Uterus (tissue), 4 donors: ENCODE measurements around the gene SERPINE1. TPM values are rescaled to one million over a fixed set of nuclear protein-coding genes. Genes with fewer than 3 reads are reported as not detected.

Experiments
- DNase-seq, 2 donors: peaks; one replicate each; pipeline ENCODE4 v3.0.0-alpha.2; 2019 to 2020
- H3K27ac ChIP-seq, 2 donors: fragments of 200-600 bp; sonication (generic); 1 replicate in 1 of 2; 2 replicates in 1 of 2; pipeline ENCODE4 v1.5.1; 2016 to 2018
- H3K27me3 ChIP-seq, 2 donors: fragments of 200-600 bp; sonication (generic); one replicate each; pipeline ENCODE4 v1.5.1; 2018 to 2019; ENCODE audit warnings: control low read depth in 1 of 2
- H3K36me3 ChIP-seq, 2 donors: fragments of 200-600 bp; sonication (generic); one replicate each; pipeline ENCODE4 v1.5.1; 2019; ENCODE audit warnings: control low read depth in 1 of 2
- H3K4me1 ChIP-seq, 2 donors: fragments of 200-600 bp; sonication (generic); one replicate each; pipeline ENCODE4 v1.5.1; 2018 to 2019; ENCODE audit warnings: control low read depth in 1 of 2
- H3K4me3 ChIP-seq, 2 donors: fragments of 200-600 bp; sonication (generic); 1 replicate in 1 of 2; 2 replicates in 1 of 2; pipeline ENCODE4 v1.5.1; 2018 to 2019; ENCODE audit warnings: mild to moderate bottlenecking in 1 of 2
- H3K9me3 ChIP-seq, 2 donors: fragments of 200-600 bp; sonication (generic); one replicate each; pipeline ENCODE4 v1.5.1; 2019; ENCODE audit warnings: control low read depth in 1 of 2
- CTCF ChIP-seq, 4 experiments: fragments of 200-600 bp in 2 of 4; fragments of 450-650 bp in 2 of 4; sonication (generic) in 2 of 4; IDR thresholded peaks; one replicate each; pipeline ENCODE4 v1.5.1; 2016 to 2019; ENCODE audit warnings: antibody characterized with exemption in 4 of 4, mild to moderate bottlenecking in 2 of 4, moderate library complexity in 1 of 4
- POLR2A ChIP-seq, 2 donors: fragments of 450-650 bp; IDR thresholded peaks; one replicate each; pipeline ENCODE4 v1.6.1; 2016; ENCODE audit warnings: antibody characterized with exemption in 2 of 2, mild to moderate bottlenecking in 1 of 2, moderate library complexity in 1 of 2
- intact Hi-C: fragments of 100-400 bp; cut with DNase I; formaldehyde crosslinking; loops from one replicate; pipeline ENCODE4 v1.15.1; 2023; ENCODE audit warnings: low total_unique reads
- total RNA-seq, 4 donors: library from RNA; depleted of rRNA in 3 of 4; stranded (reverse); fragments of >200 nt in 3 of 4; gene quantifications; one replicate each; pipeline versions ENCODE4 v1.1.0 to v1.2.4, GENCODE V29; 2014 to 2023
- donor health status: DM: yes; HTN: yes; CAD: no.

SERPINE1 gene
- total RNA-seq, 4 donors from 2014 or later, result 0.51 to 10.6 (median 5.5) TPM

GRCh38 chr7:101172005-101172853 is 45.3 kb downstream of the SERPINE1 start:
- Histone ChIP-seq H3K4me3 (no peak overlapping the region), H3K27me3 (peaks cover 38 to 76% of the 10 kb centered on the region in 2 donors)

GRCh38 chr7:101172854-101173751 is 46.2 kb downstream of the SERPINE1 start:
- Histone ChIP-seq H3K27me3 (peaks cover 38 to 80% of the 10 kb centered on the region in 2 donors), H3K9me3 (no peaks in the 10 kb centered on the region), H3K4me3 (no peak overlapping the region), H3K4me1 (peaks cover 0 to 17% of the 10 kb centered on the region in 2 donors), H3K27ac (no peak overlapping the region), H3K36me3 (no peaks in the 10 kb centered on the region)
- intact Hi-C loops, result no loop called here
- no peak for TF ChIP-seq POLR2A (IDR thresholded peaks at IDR 0.05)
- TF ChIP-seq CTCF (IDR thresholded peaks at IDR 0.05), result no peak
- DNase-seq, result peak in 1 of 2 donors; percentile 58

More at GRCh38 chr7:101172005-101172853, 45.3 kb downstream of the SERPINE1 start:
- Histone ChIP-seq H3K27ac (no peak overlapping the region), H3K36me3 (no peaks in the 10 kb centered on the region), H3K9me3 (no peaks in the 10 kb centered on the region), H3K4me1 (peaks cover 0 to 17% of the 10 kb centered on the region in 2 donors)
- intact Hi-C loops, result no loop called here
- TF ChIP-seq CTCF (IDR thresholded peaks at IDR 0.05) (no peak), POLR2A (IDR thresholded peaks at IDR 0.05) (no peak)
- no peak for DNase-seq

DNA sequence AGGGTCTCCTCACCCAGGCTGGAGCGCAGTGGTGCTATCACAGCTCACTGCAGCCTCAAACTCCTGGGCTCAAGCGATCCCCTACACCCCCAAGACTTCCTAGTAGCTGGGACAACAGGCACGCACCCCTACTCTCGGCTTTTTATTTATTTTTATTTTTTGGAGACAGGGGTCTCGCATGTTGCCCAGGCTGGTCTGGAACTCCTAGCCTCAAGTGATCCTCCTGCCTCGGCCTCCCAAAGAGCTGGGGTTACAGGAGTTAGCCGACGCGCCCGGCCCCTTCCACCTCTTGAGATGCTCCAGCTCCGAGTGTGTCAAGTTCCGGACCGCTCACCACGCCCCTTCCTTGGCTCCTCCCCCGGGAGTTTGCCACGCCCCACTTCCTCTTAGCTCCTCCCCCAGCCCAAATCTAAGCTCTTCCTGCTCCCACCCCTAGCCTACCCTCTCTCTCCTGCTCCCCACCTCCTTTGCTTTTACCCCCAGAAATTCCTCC is 46.9 kb downstream of the SERPINE1 start:
- intact Hi-C loops, result no loop called here
- H3K4me1 ChIP-seq, result peaks cover 0 to 17% of the 10 kb centered on the region in 2 donors
- DNase-seq, result no peak
- no peaks in the 10 kb centered on the region for H3K36me3 ChIP-seq
- no peak for TF ChIP-seq POLR2A (IDR thresholded peaks at IDR 0.05)
- TF ChIP-seq CTCF (IDR thresholded peaks at IDR 0.05), result no peak
- no peak overlapping the region for H3K4me3 ChIP-seq
- no peak overlapping the region for H3K27ac ChIP-seq
- no peaks in the 10 kb centered on the region for H3K9me3 ChIP-seq
- peaks cover 38 to 84% of the 10 kb centered on the region in 2 donors for H3K27me3 ChIP-seq

DNA sequence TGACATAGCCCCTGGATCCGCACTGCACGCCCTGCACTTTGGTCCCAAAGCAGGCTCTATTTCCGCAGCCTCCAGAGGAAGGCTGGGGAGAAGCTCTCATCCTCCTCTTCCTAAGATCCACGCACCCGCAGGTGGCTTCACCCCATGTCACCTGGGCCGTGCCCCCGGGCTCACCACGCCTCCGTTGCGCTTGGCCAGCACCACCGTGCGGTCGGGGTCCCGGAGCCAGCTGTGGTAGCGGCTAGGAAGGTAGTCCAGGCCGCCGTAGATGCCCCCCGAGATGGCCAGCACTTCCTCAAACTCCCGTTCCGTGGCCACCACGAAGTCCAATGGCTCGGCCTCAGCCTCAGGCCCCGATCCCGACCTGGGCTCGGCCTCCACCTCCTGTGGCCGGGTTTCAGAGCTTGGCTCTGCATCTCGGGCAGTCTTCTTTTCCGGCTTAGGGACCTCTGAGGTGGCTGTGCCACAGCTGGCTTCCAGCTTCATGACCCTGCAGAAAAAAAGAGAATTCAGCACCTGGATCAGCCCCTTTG is 47.5 kb downstream of the SERPINE1 start:
- H3K36me3 ChIP-seq, result no peaks in the 10 kb centered on the region
- H3K27me3 ChIP-seq, result peaks cover 36 to 84% of the 10 kb centered on the region in 2 donors
- H3K27ac ChIP-seq, result no peak overlapping the region
- no peak overlapping the region for H3K4me3 ChIP-seq
- TF ChIP-seq CTCF (IDR thresholded peaks at IDR 0.05) (no peak), POLR2A (IDR thresholded peaks at IDR 0.05) (no peak)
- intact Hi-C loops, result no loop called here
- H3K9me3 ChIP-seq, result no peaks in the 10 kb centered on the region
- peaks cover 0 to 17% of the 10 kb centered on the region in 2 donors for H3K4me1 ChIP-seq
- no peak for DNase-seq
